Body of pancreas (tissue), 4 donors: ENCODE data around the gene ZC2HC1B. TPM values are rescaled to one million over a fixed set of nuclear protein-coding genes. Genes with fewer than 3 reads are reported as not detected.

ENCODE experiments used
- ATAC-seq: fragments of 150-250 bp; one replicate; pipeline ENCODE4 v1.9.1; 2016
- DNase-seq, 4 donors: peaks; one replicate each; pipeline ENCODE4 v3.0.0-alpha.2; 2019
- H3K27ac ChIP-seq, 4 donors: fragments of 200-600 bp; sonication (generic); 1 replicate in 3 of 4; 2 replicates in 1 of 4; pipeline versions ENCODE4 v1.5.1 to v1.6.1; 2016 to 2019; ENCODE audit warnings: mild to moderate bottlenecking in 1 of 4, mixed read lengths in 1 of 4, moderate library complexity in 1 of 4
- H3K27me3 ChIP-seq, 2 donors: fragments of 200-600 bp; sonication (generic); one replicate each; pipeline ENCODE4 v1.6.0; 2016; ENCODE audit warnings: mild to moderate bottlenecking in 1 of 2
- H3K36me3 ChIP-seq, 2 donors: fragments of 200-600 bp; sonication (generic); replicated peaks in 1 of 2; 2 replicates each; pipeline ENCODE4 v1.5.1; 2016; ENCODE audit warnings: low read depth in 2 of 2; ENCODE audit not compliant: insufficient read depth in 1 of 2
- H3K4me1 ChIP-seq: fragments of 200-600 bp; sonication (generic); one replicate; pipeline ENCODE4 v1.6.0; 2016
- H3K4me3 ChIP-seq, 2 donors: fragments of 200-600 bp; sonication (generic); 1 replicate in 1 of 2; 2 replicates in 1 of 2; pipeline ENCODE4 v1.5.1; 2016 to 2019
- H3K9me3 ChIP-seq, 3 donors: fragments of 200-600 bp; sonication (generic); 1 replicate in 2 of 3; 2 replicates in 1 of 3; pipeline ENCODE4 v1.5.1; 2016
- CTCF ChIP-seq, 7 experiments: fragments of 450-650 bp in 4 of 7; fragments of 200-600 bp in 3 of 7; sonication (generic) in 3 of 7; IDR thresholded peaks; one replicate each; pipeline ENCODE4 v1.5.1; 2016 to 2019; ENCODE audit warnings: antibody characterized with exemption in 7 of 7
- POLR2A ChIP-seq, 3 donors: fragments of 450-650 bp; IDR thresholded peaks; one replicate each; pipeline ENCODE4 v1.6.1; 2016; ENCODE audit warnings: antibody characterized with exemption in 3 of 3, mild to moderate bottlenecking in 2 of 3
- WGBS, 2 donors: methylation state at CpG; one replicate each; pipeline ENCODE4 v1.1.5; 2017; 5-methylcytosine and 5-hydroxymethylcytosine counted together
- intact Hi-C: fragments of 100-400 bp; cut with DNase I; formaldehyde crosslinking; loops from one replicate; pipeline ENCODE4 v1.15.1; 2023
- total RNA-seq, 2 donors: library from RNA; depleted of rRNA; stranded (reverse); fragments of >200 nt; gene quantifications; one replicate each; pipeline ENCODE4 v1.1.0, GENCODE V29; 2016

The ZC2HC1B gene
- total RNA-seq, 2 donors from 2014 or later: not detected

GRCh38 chr6:143884216-143884900 lies 20.1 kb downstream of the ZC2HC1B start:
- Histone ChIP-seq H3K36me3 (no peaks in the 10 kb centered on the region), H3K9me3 (no peaks in the 10 kb centered on the region), H3K27ac (no peak overlapping the region), H3K27me3 (no peaks in the 10 kb centered on the region), H3K4me3 (no peak overlapping the region), H3K4me1 (no peaks in the 10 kb centered on the region)
- DNase-seq (no peak), ATAC-seq (no peak)
- TF ChIP-seq POLR2A (IDR thresholded peaks at IDR 0.05) (no peak), CTCF (IDR thresholded peaks at IDR 0.05) (no peak)
- intact Hi-C loops: no loop called here
- WGBS, 2 donors: 69 to 72% methylated on average over 7 of the region's 7 CpGs

- H3K27ac ChIP-seq: no peak overlapping the region
- no peaks in the 10 kb centered on the region for H3K36me3 ChIP-seq
- TF ChIP-seq POLR2A (IDR thresholded peaks at IDR 0.05): no peak
- ATAC-seq (no peak), DNase-seq (no peak)
- no peaks in the 10 kb centered on the region for H3K27me3 ChIP-seq
- no peaks in the 10 kb centered on the region for H3K9me3 ChIP-seq
- intact Hi-C loops: no loop called here
- H3K4me3 ChIP-seq: no peak overlapping the region
- H3K4me1 ChIP-seq: no peaks in the 10 kb centered on the region
- whole genome bisulfite sequencing, 2 donors: 94 to 100% methylated on average over 1 of the region's 1 CpG
Measured at GRCh38 chr6:143885116-143885515, 20.8 kb downstream of the ZC2HC1B start.

GRCh38 chr6:143894655-143895054 lies 30.4 kb downstream of the ZC2HC1B start:
- no peaks in the 10 kb centered on the region for H3K9me3 ChIP-seq
- peaks cover 8% of the 10 kb centered on the region for H3K4me1 ChIP-seq
- H3K27ac ChIP-seq: no peak overlapping the region
- ATAC-seq: no peak
- no peak overlapping the region for H3K4me3 ChIP-seq
- DNase-seq: no peak
- H3K27me3 ChIP-seq: no peaks in the 10 kb centered on the region
- intact Hi-C loops: no loop called here
- 93 to 98% methylated on average over 1 of the region's 1 CpG for WGBS, 2 donors
- no peaks in the 10 kb centered on the region for H3K36me3 ChIP-seq
- TF ChIP-seq CTCF (IDR thresholded peaks at IDR 0.05) (no peak), POLR2A (IDR thresholded peaks at IDR 0.05) (no peak)

- Histone ChIP-seq H3K4me1 (peaks cover 8% of the 10 kb centered on the region), H3K36me3 (no peaks in the 10 kb centered on the region), H3K9me3 (no peaks in the 10 kb centered on the region), H3K27me3 (no peaks in the 10 kb centered on the region), H3K4me3 (no peak overlapping the region), H3K27ac (no peak overlapping the region)
- intact Hi-C loops: no loop called here
- DNase-seq (no peak), ATAC-seq (no peak)
- no peak for TF ChIP-seq POLR2A (IDR thresholded peaks at IDR 0.05)
- TF ChIP-seq CTCF (IDR thresholded peaks at IDR 0.05): no peak
- WGBS, 2 donors: 40 to 48% methylated on average over 3 of the region's 3 CpGs
Measured at GRCh38 chr6:143896126-143896860, 32.0 kb downstream of the ZC2HC1B start.

- Histone ChIP-seq H3K4me3 (no peak overlapping the region), H3K4me1 (peaks cover 8% of the 10 kb centered on the region), H3K27ac (no peak overlapping the region), H3K9me3 (no peaks in the 10 kb centered on the region), H3K27me3 (no peaks in the 10 kb centered on the region), H3K36me3 (no peaks in the 10 kb centered on the region)
- TF ChIP-seq POLR2A (IDR thresholded peaks at IDR 0.05) (no peak), CTCF (IDR thresholded peaks at IDR 0.05) (no peak)
- 52 to 60% methylated on average over 2 of the region's 2 CpGs for WGBS, 2 donors
- no peak for ATAC-seq
- intact Hi-C loops: no loop called here
- DNase-seq: no peak
Measured at GRCh38 chr6:143900358-143900757, 36.1 kb downstream of the ZC2HC1B start.
